Central memory CD8-positive, alpha-beta T cell (primary cell): ENCODE results near the gene MYO19.

Source experiments
- ATAC-seq: fragments of 150-1000 bp; cut with Tn5 transposase; replicated peaks from 2 replicates; pipeline ENCODE4 v1.10.0; 2022; ENCODE audit warnings: mild to moderate bottlenecking, moderate FRiP score, moderate number of reproducible peaks; ENCODE audit not compliant: poor library complexity, severe bottlenecking; ENCODE audit errors: extremely low read depth
- DNase-seq, 2 donors: peaks; one replicate each; pipeline ENCODE4 v3.0.0; 2021; ENCODE audit warnings: low spot score in 2 of 2
- H3K27ac Mint-ChIP-seq: one replicate; pipeline ENCODE4 v1.8.0; 2022; ENCODE audit warnings: low read depth, mild to moderate bottlenecking, moderate library complexity, mixed read lengths
- H3K27me3 Mint-ChIP-seq: one replicate; pipeline ENCODE4 v1.8.0; 2022; ENCODE audit warnings: mixed read lengths
- H3K36me3 Mint-ChIP-seq: one replicate; pipeline ENCODE4 v1.8.0; 2022; ENCODE audit warnings: mild to moderate bottlenecking, moderate library complexity, mixed read lengths; ENCODE audit not compliant: insufficient read depth
- H3K4me1 Mint-ChIP-seq: one replicate; pipeline ENCODE4 v1.8.0; 2022; ENCODE audit warnings: mixed read lengths
- H3K4me3 Mint-ChIP-seq: one replicate; pipeline ENCODE4 v1.8.0; 2022; ENCODE audit warnings: mild to moderate bottlenecking, moderate library complexity, mixed read lengths
- H3K9me3 Mint-ChIP-seq: one replicate; pipeline ENCODE4 v1.8.0; 2022; ENCODE audit warnings: mixed read lengths

The MYO19 gene

DNA sequence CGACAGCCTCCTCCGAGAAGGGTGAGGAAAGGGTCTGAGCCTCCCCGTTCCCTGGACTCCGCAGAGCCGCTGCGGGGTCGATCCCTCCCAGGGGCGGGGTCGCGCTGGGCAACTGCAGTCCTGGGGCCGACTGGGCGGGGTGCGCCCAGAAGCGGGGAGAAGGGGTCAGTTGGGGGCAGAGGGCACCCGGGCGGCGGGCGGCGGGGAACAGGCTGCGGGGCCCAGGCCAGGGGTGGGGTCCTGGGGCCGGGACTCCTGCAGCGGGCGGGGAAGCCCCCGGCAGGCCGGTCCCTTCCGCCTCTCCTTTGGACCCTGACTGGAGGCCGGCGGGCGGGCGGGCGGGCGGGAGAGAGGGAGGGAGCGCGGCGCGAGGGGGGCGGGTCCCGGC is 10.4 kb upstream of the MYO19 start:
- ATAC-seq (no peak), DNase-seq (no peak)
- Mint-ChIP-seq H3K27ac (peak overlapping the region; percentile 98), H3K9me3 (no peaks in the 10 kb centered on the region), H3K27me3 (no peaks in the 10 kb centered on the region), H3K4me3 (peak overlapping the region; percentile 95), H3K4me1 (peaks cover 23% of the 10 kb centered on the region), H3K36me3 (peaks cover 28% of the 10 kb centered on the region)

DNA sequence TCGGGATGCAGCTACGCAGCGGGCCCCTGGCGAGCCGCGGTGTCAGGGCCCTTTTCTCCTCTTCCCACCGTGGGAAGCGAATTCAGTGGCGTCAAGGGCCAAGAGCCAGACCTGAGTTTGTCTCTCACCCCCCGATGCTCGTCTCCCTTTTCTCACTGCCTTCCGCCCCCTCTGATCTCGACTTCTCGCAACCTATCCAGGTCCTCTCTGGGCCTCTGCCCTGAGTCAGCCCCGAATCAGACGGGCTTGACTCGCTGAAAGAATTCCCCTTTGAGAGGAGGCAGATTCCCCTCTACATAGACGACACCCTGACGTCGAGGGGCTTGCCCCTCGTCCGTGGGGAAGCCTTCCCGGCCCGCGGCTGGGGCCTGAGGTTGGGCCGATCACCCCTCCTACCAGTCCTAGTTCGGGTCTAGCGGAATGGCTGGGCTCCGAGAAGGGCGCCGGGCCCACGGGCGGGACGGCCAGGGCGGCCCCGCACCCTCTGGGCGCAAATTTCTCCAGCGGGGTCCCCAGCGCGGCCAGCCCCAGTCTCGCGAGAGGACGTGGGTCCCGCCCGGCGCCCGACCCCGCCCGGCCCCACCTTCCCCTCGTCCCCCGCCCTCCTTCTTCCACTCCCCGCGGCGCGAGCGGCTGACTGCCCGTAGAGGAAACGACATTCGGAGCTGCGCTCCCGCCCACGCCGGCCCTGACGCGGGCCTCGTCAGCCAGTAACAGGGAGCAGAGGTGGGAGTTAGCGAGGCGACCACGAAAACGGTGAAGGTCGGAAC is 9.8 kb upstream of the MYO19 start, which contains the start of gene GGNBP2:
Gene GGNBP2, plus strand, starts transcription at position 613 of the 770 bp plus-strand sequence. CDS start 806 bp downstream, outside the sequence.
- H3K4me3 Mint-ChIP-seq = peak within 1 kb of the TSS; percentile 95
- no peaks in the 10 kb centered on the region for H3K27me3 Mint-ChIP-seq
- H3K4me1 Mint-ChIP-seq = peaks cover 24% of the 10 kb centered on the region
- peak; percentile 79 to 93 for DNase-seq
- peaks cover 28% of the 10 kb centered on the region for H3K36me3 Mint-ChIP-seq
- no peaks in the 10 kb centered on the region for H3K9me3 Mint-ChIP-seq
- peak within 1 kb of the TSS; percentile 98 for H3K27ac Mint-ChIP-seq
- ATAC-seq = peak; percentile 77

DNA sequence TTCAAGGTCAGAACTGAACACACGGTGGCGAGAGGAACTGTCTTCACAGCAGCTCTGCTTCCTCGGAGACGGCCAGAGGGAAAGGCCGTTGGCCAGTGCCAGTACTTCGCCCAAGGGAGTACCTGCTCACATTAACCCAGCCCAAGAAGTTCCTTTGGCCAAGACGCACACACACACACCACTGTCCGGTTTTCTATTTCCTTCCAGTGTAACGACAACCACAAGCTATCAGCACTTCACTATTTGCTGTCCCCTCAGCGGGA is 9.3 kb upstream of the MYO19 start:
- Mint-ChIP-seq H3K36me3 (peaks cover 28% of the 10 kb centered on the region), H3K27me3 (no peaks in the 10 kb centered on the region), H3K4me3 (peak overlapping the region; percentile 95), H3K27ac (peak overlapping the region; percentile 98), H3K9me3 (no peaks in the 10 kb centered on the region), H3K4me1 (peaks cover 24% of the 10 kb centered on the region)
- DNase-seq (no peak), ATAC-seq (no peak)

DNA sequence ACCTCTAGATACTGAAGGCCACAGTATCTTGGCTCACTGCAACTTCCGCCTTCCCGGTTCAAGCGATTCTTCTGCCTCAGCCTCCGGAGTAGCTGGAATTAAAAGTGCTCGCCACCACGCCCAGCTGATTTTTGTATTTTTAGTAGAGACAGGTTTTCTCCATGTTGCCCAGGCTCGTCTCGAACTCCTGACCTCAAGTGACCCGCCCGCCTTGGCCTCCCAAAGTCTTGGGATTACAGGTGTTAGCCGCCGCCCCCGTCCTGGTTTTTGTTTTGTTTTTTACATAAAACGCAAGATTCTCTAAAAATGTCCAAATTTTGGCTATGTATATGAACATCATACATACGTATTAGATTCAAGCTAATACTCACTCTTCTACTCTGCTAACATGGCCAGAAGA is 8.1 kb upstream of the MYO19 start:
- Mint-ChIP-seq H3K4me3 (no peak overlapping the region), H3K27ac (no peak overlapping the region), H3K27me3 (no peaks in the 10 kb centered on the region), H3K9me3 (no peaks in the 10 kb centered on the region), H3K36me3 (peaks cover 26% of the 10 kb centered on the region), H3K4me1 (peaks cover 20% of the 10 kb centered on the region)
- DNase-seq (no peak), ATAC-seq (no peak)

DNA sequence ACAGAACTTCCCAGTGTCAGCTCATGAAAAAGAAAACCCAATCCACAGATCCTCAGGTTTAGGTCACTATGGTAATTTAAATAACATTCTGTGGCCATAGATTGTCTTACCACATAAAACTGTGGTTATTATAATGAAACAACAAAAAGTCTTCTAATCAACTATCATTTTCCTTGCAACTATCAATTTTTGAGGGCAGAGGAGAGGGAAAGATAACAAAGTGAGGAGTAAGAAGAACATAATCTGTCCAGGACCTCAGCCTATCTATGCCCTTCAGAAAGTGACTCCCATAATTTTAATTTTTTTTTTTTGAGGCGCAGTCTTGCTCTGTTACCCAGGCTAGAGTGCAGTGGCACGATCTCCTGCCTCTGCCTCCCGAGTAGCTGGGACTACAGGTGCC is 6.0 kb upstream of the MYO19 start:
- Mint-ChIP-seq H3K27ac (no peak overlapping the region), H3K27me3 (no peaks in the 10 kb centered on the region), H3K36me3 (peaks cover 27% of the 10 kb centered on the region), H3K4me1 (peaks cover 17% of the 10 kb centered on the region), H3K9me3 (no peaks in the 10 kb centered on the region), H3K4me3 (no peak overlapping the region)
- ATAC-seq (no peak), DNase-seq (no peak)

DNA sequence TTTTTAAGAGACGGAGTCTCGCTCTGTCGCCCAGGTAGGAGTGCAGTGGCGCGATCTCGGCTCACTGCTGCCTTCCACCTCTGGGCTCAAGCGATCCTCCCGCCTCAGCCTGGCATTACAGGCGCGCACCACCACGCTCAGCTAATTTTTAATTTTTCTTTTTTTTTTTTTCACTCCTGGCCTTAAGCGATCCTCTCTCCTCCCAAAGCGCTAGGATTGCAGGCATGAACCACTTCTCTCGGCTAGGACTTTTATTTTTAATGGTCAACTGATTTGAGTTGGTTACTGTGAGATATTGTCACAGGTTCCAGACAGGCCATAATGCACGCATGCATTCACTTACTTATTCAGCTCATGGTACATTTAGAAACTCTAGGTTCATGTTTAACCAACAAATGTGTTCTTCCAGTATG is 1.0 kb upstream of the MYO19 start:
- Mint-ChIP-seq H3K36me3 (peaks cover 22% of the 10 kb centered on the region), H3K4me1 (peaks cover 30% of the 10 kb centered on the region), H3K27me3 (no peaks in the 10 kb centered on the region), H3K27ac (peak overlapping the region; percentile 96), H3K4me3 (peak overlapping the region; percentile 99), H3K9me3 (no peaks in the 10 kb centered on the region)
- DNase-seq = no peak
- ATAC-seq = peak; percentile 44

DNA sequence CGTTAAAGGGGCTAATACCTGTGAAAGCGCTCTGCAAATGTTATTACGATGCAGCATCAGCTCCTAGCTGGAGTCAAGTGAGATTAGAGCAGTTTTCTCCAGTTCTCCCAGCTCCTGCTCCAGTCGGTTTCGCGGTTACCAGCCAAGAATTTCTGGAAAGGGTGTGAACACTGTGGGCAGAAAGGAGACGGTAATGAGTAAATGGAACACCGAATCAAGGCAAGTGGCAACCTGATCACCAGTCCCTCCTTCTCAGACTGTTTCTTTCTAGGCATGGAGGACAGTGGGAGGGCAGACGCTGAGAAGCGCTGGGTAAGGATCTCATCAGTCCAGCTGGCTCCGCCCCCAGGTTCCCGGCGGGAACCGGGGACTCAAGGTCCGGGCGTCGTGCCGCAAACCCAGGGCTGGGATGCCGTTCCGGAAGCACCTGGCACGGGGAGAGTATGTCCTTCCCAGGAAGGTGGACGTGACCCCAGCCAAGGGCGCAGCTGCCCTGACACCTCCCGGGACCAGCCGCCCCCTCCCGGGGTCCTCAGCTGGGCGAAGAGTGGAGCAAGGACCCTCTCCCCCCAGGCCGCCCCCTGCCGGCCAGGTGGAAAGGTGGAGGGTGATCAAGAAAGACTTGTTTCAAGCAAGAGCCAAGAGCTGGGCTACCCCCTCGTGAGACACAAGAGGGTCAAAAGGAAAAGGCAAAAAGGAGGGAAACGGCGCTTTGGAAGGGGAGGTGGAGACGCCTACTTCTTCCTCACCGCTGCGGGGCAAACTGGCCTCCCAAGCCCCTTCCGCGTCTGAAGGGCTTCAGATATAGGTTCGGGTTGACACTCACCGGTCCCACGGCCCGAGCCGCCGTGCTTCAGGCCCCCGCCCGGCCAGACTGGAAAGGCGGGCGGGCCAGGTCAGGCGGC is 481 bp downstream of the MYO19 start:
- H3K36me3 Mint-ChIP-seq = peaks cover 22% of the 10 kb centered on the region
- H3K4me3 Mint-ChIP-seq = peak overlapping the region; percentile 99
- peak; percentile 25 to 33 for DNase-seq
- H3K27me3 Mint-ChIP-seq = no peaks in the 10 kb centered on the region
- H3K27ac Mint-ChIP-seq = peak overlapping the region; percentile 96
- no peaks in the 10 kb centered on the region for H3K9me3 Mint-ChIP-seq
- peaks cover 26% of the 10 kb centered on the region for H3K4me1 Mint-ChIP-seq
- peak; percentile 19 for ATAC-seq

DNA sequence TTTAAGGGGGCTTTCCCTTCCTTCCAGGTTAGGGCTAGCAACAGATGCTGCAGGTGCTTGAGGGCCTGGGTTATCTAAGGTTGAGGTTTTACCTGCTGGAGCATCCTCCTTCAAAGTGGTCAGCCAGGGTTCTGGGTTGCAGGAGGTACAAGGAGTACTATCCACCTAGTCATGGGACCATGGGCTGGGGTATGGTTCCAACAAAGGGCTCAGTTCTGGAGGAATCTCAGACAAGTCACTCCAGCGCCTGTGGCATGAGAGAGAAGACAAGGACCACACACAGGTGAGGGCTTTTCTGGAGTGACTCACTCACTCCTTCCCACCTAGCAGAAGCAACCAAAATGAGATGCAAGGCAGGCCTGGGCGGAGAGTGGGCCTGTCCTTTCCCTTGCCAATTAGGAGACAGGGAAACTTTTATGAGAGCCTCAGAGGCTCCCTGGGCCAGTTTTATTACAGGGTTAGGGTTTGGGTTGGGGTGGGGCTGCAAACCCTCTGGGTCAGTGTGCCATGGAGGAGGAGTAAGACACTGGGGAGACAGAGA is 2.2 kb downstream of the MYO19 start:
- Mint-ChIP-seq H3K36me3 (peaks cover 22% of the 10 kb centered on the region), H3K27me3 (no peaks in the 10 kb centered on the region), H3K4me3 (no peak overlapping the region), H3K9me3 (no peaks in the 10 kb centered on the region), H3K27ac (no peak overlapping the region), H3K4me1 (peaks cover 26% of the 10 kb centered on the region)
- DNase-seq (no peak), ATAC-seq (no peak)

DNA sequence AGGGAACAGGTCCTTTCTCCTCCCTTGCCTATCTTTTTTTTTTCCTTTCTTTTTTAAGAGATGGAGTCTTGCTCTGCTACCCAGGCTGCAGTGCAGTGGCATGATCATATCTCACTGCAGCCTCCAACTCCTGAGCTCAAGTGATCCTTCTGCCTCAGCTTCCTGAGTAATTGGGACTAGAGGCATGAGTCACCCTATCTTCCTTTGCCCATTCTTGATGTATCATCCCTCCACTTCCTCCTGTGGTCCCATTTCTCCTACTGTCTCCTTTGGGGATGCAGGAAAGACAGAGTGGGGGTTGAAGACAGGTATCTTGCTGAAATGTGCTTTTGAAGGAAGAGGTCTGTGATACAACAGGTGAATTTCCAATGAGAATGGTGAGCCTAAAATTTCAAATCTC is 5.5 kb downstream of the MYO19 start:
- Mint-ChIP-seq H3K4me3 (no peak overlapping the region), H3K36me3 (peaks cover 15% of the 10 kb centered on the region), H3K9me3 (no peaks in the 10 kb centered on the region), H3K27ac (no peak overlapping the region), H3K4me1 (peaks cover 27% of the 10 kb centered on the region), H3K27me3 (no peaks in the 10 kb centered on the region)
- no peak for DNase-seq
- ATAC-seq = no peak

DNA sequence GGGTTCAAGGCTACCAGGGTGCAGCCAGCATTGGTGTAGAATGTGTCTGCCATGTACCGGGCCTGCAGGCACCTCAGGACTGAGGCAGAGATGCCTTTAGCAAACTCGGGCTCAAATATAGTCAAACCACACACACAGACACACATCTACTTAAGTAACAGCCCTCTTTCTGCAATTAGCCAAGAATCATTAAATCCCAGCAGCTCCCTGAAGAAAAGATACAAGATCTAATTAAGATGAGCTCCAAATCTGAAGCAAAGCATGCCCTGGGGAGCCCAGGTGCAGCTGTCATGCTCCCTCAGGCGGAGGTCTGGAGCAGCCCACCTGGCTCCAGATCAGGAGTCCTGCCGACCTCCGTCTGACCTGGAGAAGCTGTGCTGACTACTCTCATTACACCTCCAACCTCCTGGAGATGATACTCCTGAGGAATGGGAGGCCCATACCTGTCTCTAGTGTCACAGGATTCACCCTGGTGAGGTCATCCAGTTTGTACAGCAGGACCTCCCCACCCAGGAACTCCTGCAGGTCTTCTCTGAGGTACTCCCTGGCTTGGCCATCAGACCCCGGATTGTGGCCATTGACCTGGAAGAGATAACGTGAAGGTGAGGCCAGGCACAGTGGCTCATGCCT is 6.9 kb downstream of the MYO19 start:
- H3K27me3 Mint-ChIP-seq = no peaks in the 10 kb centered on the region
- no peak overlapping the region for H3K4me3 Mint-ChIP-seq
- ATAC-seq (no peak), DNase-seq (no peak)
- H3K27ac Mint-ChIP-seq = no peak overlapping the region
- H3K4me1 Mint-ChIP-seq = peaks cover 24% of the 10 kb centered on the region
- no peaks in the 10 kb centered on the region for H3K9me3 Mint-ChIP-seq
- H3K36me3 Mint-ChIP-seq = peaks cover 13% of the 10 kb centered on the region

DNA sequence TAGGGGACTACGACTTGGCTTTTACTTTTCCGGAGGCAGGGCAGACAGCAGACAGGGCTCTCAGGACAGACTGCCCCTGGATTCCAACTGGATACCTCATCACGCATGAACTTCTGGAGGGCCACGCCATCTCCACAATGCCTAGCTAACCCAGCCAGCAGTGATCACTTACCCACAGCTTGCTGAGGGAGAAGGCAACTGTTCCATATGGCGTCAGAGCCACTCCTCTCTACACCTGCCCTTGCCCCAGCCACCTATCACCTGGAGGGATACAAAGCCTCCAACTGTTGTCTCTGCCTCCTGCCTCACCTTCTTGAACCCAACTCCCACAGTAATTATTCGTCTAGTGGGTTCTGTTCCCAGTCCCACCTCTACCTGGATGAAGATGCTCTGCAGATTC is 8.8 kb downstream of the MYO19 start:
- H3K27ac Mint-ChIP-seq = no peak overlapping the region
- H3K36me3 Mint-ChIP-seq = peaks cover 20% of the 10 kb centered on the region
- DNase-seq = peak in 1 of 2 donors; percentile 8

DNA sequence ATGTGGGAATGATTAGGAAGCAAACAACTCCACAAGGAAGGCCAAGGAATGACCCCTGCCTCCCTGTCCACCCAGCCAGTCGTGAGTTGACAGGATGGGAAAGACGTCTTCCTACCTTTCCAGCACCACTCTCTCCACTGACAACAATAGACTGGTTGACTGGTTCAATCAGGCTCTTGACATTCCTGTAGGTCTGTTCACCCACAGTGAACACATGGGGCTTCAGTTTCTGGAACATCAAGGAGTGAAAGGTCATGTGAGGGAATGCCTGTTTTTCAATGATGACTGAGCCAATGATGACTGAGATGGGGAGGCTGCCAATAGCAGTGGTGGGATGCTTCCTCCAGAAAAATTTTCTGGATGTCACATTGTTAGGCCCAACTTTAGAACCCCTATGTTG is 9.6 kb downstream of the MYO19 start:
- Mint-ChIP-seq H3K4me3 (no peak overlapping the region), H3K9me3 (no peaks in the 10 kb centered on the region), H3K27ac (no peak overlapping the region), H3K4me1 (peaks cover 20% of the 10 kb centered on the region), H3K36me3 (peaks cover 23% of the 10 kb centered on the region), H3K27me3 (no peaks in the 10 kb centered on the region)
- no peak for DNase-seq
- no peak for ATAC-seq

More for the DNA sequence above, 8.8 kb downstream of the MYO19 start:
- H3K4me3 Mint-ChIP-seq = no peak overlapping the region
- no peaks in the 10 kb centered on the region for H3K9me3 Mint-ChIP-seq
- H3K27me3 Mint-ChIP-seq = no peaks in the 10 kb centered on the region
- no peak for ATAC-seq
- H3K4me1 Mint-ChIP-seq = peaks cover 20% of the 10 kb centered on the region
